ENCODE results near the gene CLTC. TPM values are rescaled to one million over a fixed set of nuclear protein-coding genes. Genes with fewer than 3 reads are reported as not detected.
A peak's percentile ranks its signal among the peaks of the same experiment; 100 is the strongest.

Gene CLTC
- total and polyA plus RNA-seq, 2 donors, result 110 to 405 TPM

GRCh38 chr17:59676716-59677115 is 57.0 kb downstream of the CLTC start:
- Histone ChIP-seq H3K36me3 (ENCODE audit: insufficient read depth) (peaks cover 11% of the 10 kb centered on the region), H3K4me1 (ENCODE audit: insufficient read depth) (no peaks in the 10 kb centered on the region), H3K27ac (ENCODE audit: low read depth) (no peak overlapping the region), H3K4me3 (ENCODE audit: low read depth, low read length) (no peak overlapping the region)
- WGBS, result 86% methylated on average over 7 of the region's 7 CpGs
- DNase-seq (ENCODE audit: extremely low spot score), result no peak

DNA sequence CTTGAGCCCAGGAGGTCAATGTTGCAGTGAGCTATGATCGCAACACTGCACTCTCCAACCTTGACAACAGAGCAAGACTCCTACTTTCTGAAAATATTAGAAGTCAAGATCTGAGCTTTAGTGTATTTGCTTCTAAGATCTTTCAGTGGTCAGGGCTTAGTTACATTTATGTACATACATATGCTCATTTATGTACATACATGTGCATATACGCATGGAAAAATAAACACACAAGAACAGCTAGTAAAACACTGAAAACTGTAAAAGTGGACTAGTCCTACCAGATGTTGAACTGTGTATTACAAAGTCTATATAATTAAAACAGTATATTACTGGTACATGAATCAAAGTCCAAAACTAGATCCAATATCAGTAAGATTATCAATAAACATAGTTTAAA is 59.2 kb downstream of the CLTC start:
- Histone ChIP-seq H3K4me3 (ENCODE audit: low read depth, low read length) (no peak overlapping the region), H3K36me3 (ENCODE audit: insufficient read depth) (peaks cover 11% of the 10 kb centered on the region), H3K27ac (ENCODE audit: low read depth) (no peak overlapping the region), H3K4me1 (ENCODE audit: insufficient read depth) (no peaks in the 10 kb centered on the region)
- 74% methylated on average over 2 of the region's 2 CpGs for WGBS
- DNase-seq (ENCODE audit: extremely low spot score), result no peak

DNA sequence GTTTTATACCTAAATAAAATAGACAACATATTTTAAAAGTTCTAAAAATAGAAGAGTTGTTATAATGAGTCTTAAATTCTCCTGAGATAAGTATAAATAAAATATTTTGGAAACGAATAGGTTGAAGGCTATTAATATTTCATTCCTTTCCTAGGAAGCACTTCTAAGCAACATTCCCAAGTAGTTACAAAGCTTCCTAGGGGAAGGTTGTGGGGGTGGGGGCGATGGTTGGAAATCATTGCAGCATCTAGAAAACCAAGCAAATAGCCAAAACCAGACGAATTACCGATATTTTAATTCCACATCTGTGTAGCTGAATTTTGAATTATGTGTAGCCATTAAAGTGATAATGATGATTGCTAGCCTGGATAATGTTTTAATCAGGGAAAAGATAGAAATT is 60.6 kb downstream of the CLTC start:
- DNase-seq (ENCODE audit: extremely low spot score), result no peak
- peaks cover 12% of the 10 kb centered on the region for H3K36me3 ChIP-seq (ENCODE audit: insufficient read depth)
- H3K4me3 ChIP-seq (ENCODE audit: low read depth, low read length), result no peak overlapping the region
- 75% methylated on average over 4 of the region's 4 CpGs for WGBS
- no peaks in the 10 kb centered on the region for H3K4me1 ChIP-seq (ENCODE audit: insufficient read depth)
- no peak overlapping the region for H3K27ac ChIP-seq (ENCODE audit: low read depth)

- H3K27ac ChIP-seq (ENCODE audit: low read depth), result no peak overlapping the region
- H3K4me1 ChIP-seq (ENCODE audit: insufficient read depth), result no peaks in the 10 kb centered on the region
- H3K4me3 ChIP-seq (ENCODE audit: low read depth, low read length), result no peak overlapping the region
- peaks cover 11% of the 10 kb centered on the region for H3K36me3 ChIP-seq (ENCODE audit: insufficient read depth)
- no peak for DNase-seq (ENCODE audit: extremely low spot score)
Measured at GRCh38 chr17:59683283-59683682, 63.6 kb downstream of the CLTC start.

DNA sequence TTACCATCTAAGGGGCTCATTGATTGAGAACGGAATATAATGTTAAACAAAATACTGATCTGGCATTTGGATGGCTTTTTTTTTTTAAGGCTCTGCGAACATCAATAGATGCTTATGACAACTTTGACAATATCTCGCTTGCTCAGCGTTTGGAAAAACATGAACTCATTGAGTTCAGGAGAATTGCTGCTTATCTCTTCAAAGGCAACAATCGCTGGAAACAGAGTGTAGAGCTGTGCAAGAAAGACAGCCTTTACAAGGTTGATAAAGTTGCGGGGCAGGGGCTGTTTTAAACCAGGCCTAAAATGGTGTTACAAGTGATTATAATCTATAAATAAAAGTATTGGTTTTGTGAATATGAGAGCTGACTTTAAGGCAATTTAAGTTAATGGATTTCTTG is 65.3 kb downstream of the CLTC start:
- Histone ChIP-seq H3K4me1 (ENCODE audit: insufficient read depth) (no peaks in the 10 kb centered on the region), H3K27ac (ENCODE audit: low read depth) (no peak overlapping the region), H3K4me3 (ENCODE audit: low read depth, low read length) (no peak overlapping the region), H3K36me3 (ENCODE audit: insufficient read depth) (peaks cover 7% of the 10 kb centered on the region)
- WGBS, result 83% methylated on average over 6 of the region's 6 CpGs
- no peak for DNase-seq (ENCODE audit: extremely low spot score)

DNA sequence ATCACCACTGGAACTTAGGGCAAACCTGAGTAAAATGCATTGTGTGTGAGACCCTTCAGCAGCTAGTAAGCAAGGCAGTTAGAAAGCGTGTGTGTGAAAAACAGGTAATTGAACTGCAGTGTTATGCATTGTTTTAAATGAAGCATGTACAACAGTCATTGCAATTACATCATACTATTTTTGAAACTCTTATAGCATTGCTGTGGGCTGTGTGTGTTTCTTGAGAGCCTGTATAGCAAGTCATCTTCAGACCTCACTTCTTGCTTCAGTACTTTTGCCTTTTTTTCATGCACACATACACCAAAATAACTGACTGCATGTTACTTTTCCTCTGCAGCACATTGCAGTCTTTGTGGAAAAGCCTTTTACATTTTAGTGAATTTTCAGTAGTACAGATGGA is 68.3 kb downstream of the CLTC start:
- Histone ChIP-seq H3K4me1 (ENCODE audit: insufficient read depth) (no peaks in the 10 kb centered on the region), H3K36me3 (ENCODE audit: insufficient read depth) (peaks cover 3% of the 10 kb centered on the region), H3K27ac (ENCODE audit: low read depth) (no peak overlapping the region), H3K4me3 (ENCODE audit: low read depth, low read length) (no peak overlapping the region)
- DNase-seq (ENCODE audit: extremely low spot score), result no peak
- 76% methylated on average over 1 of the region's 1 CpG for WGBS

DNA sequence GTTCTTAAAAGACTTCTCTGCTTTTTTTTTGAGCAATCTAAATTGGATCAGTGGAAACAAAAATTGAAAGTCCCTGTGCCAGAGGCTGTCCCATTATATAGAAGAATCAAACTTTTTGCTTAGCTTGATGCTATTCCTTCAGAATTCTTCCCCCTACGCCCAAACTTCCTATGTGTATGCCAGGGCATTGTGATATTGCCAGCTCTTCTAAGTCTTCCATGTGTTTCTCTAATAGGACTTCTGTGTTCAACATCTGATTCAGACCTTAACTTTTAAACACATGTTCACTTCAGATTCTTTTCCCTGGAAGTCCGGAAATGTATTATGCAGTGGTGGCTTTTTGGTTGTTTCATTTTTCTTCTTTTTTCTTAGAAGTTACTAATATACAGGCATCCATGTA is 68.8 kb downstream of the CLTC start:
- Histone ChIP-seq H3K36me3 (ENCODE audit: insufficient read depth) (peaks cover 3% of the 10 kb centered on the region), H3K4me1 (ENCODE audit: insufficient read depth) (no peaks in the 10 kb centered on the region), H3K27ac (ENCODE audit: low read depth) (no peak overlapping the region), H3K4me3 (ENCODE audit: low read depth, low read length) (no peak overlapping the region)
- DNase-seq (ENCODE audit: extremely low spot score), result no peak
- WGBS, result 80% methylated on average over 2 of the region's 2 CpGs

DNA sequence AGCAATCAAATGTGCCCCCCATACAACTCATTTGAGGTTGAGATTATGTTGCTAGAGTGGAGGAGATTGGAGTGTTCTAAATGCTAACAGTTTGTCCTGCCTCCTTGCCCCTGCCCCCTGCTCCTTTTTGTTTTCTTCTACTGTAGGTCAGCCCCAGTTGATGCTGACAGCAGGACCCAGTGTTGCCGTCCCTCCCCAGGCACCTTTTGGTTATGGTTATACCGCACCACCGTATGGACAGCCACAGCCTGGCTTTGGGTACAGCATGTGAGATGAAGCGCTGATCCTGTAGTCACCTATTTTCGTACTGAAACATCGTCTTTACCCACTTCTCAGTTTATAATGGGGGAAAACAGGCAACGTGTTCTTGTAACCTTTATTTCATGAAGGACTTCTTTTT is 73.9 kb downstream of the CLTC start:
- DNase-seq (ENCODE audit: extremely low spot score), result no peak
- H3K27ac ChIP-seq (ENCODE audit: low read depth), result no peak overlapping the region
- H3K4me1 ChIP-seq (ENCODE audit: insufficient read depth), result no peaks in the 10 kb centered on the region
- 86% methylated on average over 7 of the region's 7 CpGs for WGBS
- H3K36me3 ChIP-seq (ENCODE audit: insufficient read depth), result peaks cover 8% of the 10 kb centered on the region
- H3K4me3 ChIP-seq (ENCODE audit: low read depth, low read length), result no peak overlapping the region

DNA sequence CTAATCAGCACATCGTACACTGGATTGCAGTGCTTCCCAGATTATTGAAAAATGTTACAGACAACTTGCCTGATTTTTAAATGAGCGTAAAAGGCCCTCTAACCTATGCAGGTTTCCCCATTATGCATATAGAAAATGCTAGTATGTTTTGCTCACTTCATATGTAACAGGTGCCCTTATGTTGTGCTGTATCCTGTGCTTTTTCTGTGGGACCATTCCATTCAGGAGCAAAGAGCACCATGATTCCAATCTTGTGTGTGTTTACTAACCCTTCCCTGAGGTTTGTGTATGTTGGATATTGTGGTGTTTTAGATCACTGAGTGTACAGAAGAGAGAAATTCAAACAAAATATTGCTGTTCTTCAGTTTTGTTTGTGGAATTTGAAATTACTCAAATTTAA is 74.6 kb downstream of the CLTC start:
- 81% methylated on average over 2 of the region's 2 CpGs for WGBS
- Histone ChIP-seq H3K4me1 (ENCODE audit: insufficient read depth) (no peaks in the 10 kb centered on the region), H3K27ac (ENCODE audit: low read depth) (peak overlapping the region; percentile 1), H3K4me3 (ENCODE audit: low read depth, low read length) (no peak overlapping the region), H3K36me3 (ENCODE audit: insufficient read depth) (peaks cover 8% of the 10 kb centered on the region)
- no peak for DNase-seq (ENCODE audit: extremely low spot score)

DNA sequence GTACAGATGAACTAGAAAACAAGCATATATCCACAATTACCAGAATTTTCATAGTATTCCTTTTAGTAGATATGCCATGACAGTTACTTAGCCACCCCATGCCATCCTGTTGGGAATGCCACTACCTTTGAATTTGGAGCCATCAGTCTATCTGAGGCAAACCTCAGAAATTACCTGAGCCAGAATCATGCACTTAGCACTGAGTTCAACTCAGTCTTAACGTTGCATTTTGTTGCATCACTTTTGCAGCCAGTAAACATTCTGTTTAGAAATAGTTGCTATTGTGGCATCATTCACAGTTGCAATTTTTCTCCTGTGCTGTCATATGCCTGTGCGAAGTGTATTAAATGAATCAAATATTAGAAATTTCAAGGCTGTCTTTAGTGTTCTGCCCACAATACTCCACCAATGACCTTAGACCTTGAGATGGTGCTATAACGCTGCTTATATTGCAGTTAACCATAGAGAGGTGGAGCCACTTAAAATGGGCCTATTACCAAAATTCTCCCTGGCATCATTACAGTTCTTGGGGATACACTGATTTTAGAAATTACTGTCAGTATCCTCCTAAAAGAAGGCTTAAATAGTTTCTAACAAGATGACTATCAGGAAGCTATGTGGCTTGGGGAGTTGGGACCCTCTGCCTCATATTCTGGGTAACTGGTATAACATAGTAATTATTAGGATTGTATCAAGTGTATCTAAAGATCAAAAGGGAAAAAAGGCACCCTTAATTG is 76.4 kb downstream of the CLTC start:
- WGBS, result 64% methylated on average over 3 of the region's 3 CpGs
- Histone ChIP-seq H3K4me1 (ENCODE audit: insufficient read depth) (no peaks in the 10 kb centered on the region), H3K36me3 (ENCODE audit: insufficient read depth) (peaks cover 8% of the 10 kb centered on the region), H3K27ac (ENCODE audit: low read depth) (no peak overlapping the region), H3K4me3 (ENCODE audit: low read depth, low read length) (no peak overlapping the region)
- no peak for DNase-seq (ENCODE audit: extremely low spot score)

GRCh38 chr17:59696682-59697277 is 77.1 kb downstream of the CLTC start:
- 78% methylated on average over 2 of the region's 2 CpGs for WGBS
- no peak for DNase-seq (ENCODE audit: extremely low spot score)
- H3K36me3 ChIP-seq (ENCODE audit: insufficient read depth), result peaks cover 8% of the 10 kb centered on the region

DNA sequence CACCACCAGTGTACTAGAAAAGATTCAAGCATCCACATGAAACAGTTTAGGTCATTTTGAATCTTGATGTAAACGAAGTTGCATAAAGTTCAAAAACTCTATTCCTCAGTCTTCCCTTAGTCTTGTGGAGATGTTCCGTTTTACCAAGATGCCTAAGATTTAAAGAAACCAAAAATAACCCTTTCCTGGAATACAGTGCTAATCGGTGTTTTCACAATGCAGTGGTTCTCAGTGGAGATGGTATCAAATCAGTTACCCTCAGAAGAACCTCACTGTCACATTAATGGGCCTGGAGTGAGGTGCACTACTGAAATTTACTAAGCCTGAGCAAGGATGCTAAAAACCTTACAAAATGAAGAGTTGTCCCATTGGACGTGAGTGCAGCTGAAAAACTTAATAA is 78.4 kb downstream of the CLTC start:
- Histone ChIP-seq H3K27ac (ENCODE audit: low read depth) (no peak overlapping the region), H3K4me1 (ENCODE audit: insufficient read depth) (no peaks in the 10 kb centered on the region), H3K4me3 (ENCODE audit: low read depth, low read length) (no peak overlapping the region), H3K36me3 (ENCODE audit: insufficient read depth) (peaks cover 8% of the 10 kb centered on the region)
- 72% methylated on average over 4 of the region's 4 CpGs for WGBS
- DNase-seq (ENCODE audit: extremely low spot score), result no peak

More at GRCh38 chr17:59696682-59697277, 77.1 kb downstream of the CLTC start:
- Histone ChIP-seq H3K4me3 (ENCODE audit: low read depth, low read length) (no peak overlapping the region), H3K27ac (ENCODE audit: low read depth) (no peak overlapping the region), H3K4me1 (ENCODE audit: insufficient read depth) (no peaks in the 10 kb centered on the region)

DNA sequence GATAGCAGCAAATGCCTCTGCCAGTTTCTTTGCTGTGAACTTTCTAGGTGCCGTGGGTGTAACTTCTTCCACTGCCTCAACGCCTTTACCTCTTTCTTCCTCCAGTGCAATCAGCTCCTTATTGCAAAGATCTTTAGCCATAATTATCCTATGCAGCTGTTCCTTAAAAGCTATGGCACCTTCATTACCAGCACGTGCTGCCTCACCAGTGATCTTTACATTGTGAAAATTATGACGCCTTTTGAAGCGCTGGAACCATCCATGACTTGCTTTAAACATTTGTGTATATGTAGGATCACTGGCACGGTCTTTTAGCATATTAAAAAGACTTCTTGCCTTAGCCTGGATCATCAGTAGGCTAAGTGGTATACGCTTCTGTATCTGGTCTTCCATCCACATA is 79.5 kb downstream of the CLTC start:
- Histone ChIP-seq H3K4me3 (ENCODE audit: low read depth, low read length) (no peak overlapping the region), H3K27ac (ENCODE audit: low read depth) (no peak overlapping the region), H3K36me3 (ENCODE audit: insufficient read depth) (peaks cover 5% of the 10 kb centered on the region), H3K4me1 (ENCODE audit: insufficient read depth) (no peaks in the 10 kb centered on the region)
- WGBS, result 96% methylated on average over 7 of the region's 7 CpGs
- no peak for DNase-seq (ENCODE audit: extremely low spot score)

GRCh38 chr17:59699786-59700185 is 80.1 kb downstream of the CLTC start:
- WGBS, result 94% methylated on average over 6 of the region's 6 CpGs
- Histone ChIP-seq H3K27ac (ENCODE audit: low read depth) (no peak overlapping the region), H3K36me3 (ENCODE audit: insufficient read depth) (peaks cover 3% of the 10 kb centered on the region), H3K4me3 (ENCODE audit: low read depth, low read length) (no peak overlapping the region), H3K4me1 (ENCODE audit: insufficient read depth) (no peaks in the 10 kb centered on the region)
- no peak for DNase-seq (ENCODE audit: extremely low spot score)
